GM04504 (cell line): ENCODE results near the gene MOCS2.
"Not testable (repeated sequence)": the region's sequence is repeated elsewhere in the genome, so short reads cannot be mapped to it uniquely, and the experiment has no call there.

Experiments used
- DNase-seq: peaks from one replicate; pipeline ENCODE4 v3.0.0-alpha.2; 2012; ENCODE audit warnings: low read depth

MOCS2 gene, protein sequence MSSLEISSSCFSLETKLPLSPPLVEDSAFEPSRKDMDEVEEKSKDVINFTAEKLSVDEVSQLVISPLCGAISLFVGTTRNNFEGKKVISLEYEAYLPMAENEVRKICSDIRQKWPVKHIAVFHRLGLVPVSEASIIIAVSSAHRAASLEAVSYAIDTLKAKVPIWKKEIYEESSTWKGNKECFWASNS

GRCh38 chr5:53109443-53110127 is at the start of gene MOCS2:
MOCS2 (minus strand) TSS chr5:53109757; CDS start chr5:53107174, 2,583 bp downstream.
- DNase-seq: peak; percentile 77

GRCh38 chr5:53151713-53152458 is 42.3 kb upstream of the MOCS2 start:
- DNase-seq: peak; percentile 69

DNA sequence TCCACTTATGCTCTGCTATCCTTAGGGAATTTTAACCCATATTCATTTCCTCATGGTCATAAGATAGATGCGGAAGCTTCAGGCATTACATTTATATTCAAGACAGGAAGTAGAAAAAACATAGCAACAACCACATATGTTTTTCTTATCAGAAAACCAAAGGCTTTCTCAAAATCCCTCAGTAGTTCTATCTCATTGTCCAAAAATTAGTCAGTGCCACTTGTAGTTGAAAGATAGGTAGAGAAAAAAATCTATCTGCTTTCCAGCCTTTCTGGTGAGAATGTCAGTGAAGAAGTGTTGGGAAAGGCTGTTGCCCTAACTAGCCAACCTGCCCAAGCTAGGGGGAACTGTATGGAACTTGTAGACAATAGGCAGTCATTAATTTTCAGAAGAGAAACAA is 23.5 kb upstream of the MOCS2 start:
- DNase-seq: no peak

DNA sequence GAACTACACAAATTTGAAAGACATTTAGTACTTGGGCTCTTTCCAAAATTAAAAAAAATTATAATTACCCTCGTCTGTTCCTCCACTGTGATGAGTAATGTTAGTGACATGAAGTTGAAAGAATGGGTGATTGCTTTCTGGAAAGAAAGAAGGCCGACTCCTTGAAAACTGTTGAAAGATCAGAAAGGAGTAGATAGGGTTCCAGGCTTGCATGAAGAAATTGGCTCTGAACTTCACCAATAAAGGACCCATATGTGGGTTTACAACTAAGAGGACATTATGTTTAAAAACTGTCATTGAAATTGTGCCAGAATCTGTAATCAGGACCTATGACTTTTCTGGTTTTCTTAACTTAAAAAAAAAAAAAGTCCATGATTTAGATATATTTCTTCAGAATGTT is 20.7 kb upstream of the MOCS2 start:
- DNase-seq: no peak

- no peak for DNase-seq
Measured at GRCh38 chr5:53128481-53128880, 18.9 kb upstream of the MOCS2 start.

DNA sequence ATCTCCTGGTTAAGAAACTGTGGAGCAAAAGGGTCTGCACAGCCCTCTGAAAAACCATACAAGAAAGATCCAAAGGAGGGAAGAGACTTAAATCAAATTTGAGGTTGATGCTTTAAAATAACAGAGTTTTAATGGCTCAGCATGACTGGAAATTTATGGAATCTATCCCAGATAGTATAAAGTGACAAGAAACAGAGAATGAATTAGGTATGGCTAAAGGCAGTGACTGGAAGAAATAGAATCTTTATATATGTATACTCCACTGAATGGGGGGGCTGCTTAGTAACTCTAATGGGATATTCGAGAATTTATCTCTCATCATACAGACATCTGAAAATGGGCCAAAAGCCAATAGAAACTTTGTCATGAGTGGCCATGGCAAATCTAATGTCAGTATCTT is 17.6 kb upstream of the MOCS2 start:
- no peak for DNase-seq

- no peak for DNase-seq
Measured at GRCh38 chr5:53126521-53126920, 17.0 kb upstream of the MOCS2 start.

DNA sequence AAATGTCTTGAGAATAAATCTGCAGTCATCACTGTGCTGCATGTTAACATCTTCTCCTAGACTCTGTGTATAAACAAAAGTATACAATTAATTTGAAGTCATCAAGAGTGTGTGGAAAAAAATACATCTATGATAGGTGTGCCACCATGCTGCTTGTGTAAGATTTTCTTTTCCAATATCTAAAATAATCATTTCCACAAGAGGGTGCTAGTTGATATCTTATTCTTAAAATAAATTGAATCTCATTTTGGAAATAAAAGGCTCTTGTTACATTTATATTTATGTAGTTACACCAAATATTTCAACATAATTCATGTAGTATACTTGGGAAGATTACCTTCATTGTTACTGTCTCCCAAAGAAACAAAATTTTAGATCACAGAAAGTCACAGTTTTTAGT is 14.1 kb upstream of the MOCS2 start:
- DNase-seq: no peak

GRCh38 chr5:53120165-53120564 is 10.6 kb upstream of the MOCS2 start:
- DNase-seq: no peak

- DNase-seq: no peak
Measured at GRCh38 chr5:53118879-53119278, 9.3 kb upstream of the MOCS2 start.

- DNase-seq: no peak
Measured at GRCh38 chr5:53116597-53116996, 7.0 kb upstream of the MOCS2 start.

DNA sequence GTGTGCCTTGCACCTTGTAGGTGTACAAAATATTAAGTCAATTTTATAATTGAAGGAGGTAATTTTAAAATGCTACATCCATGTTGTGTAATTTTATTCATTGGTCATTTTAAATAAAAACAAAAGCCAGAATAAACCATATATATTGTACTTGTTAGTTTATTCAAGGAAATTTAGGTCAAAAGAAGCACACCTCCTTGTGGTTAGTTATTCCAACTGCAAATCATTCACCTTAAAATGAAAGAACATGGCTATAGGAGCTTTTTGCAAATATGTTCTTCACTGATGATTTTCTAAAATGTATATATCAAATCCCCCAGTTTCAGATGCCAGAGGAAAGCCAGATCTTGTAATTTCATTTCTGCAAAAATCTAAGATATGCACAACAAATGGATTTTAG is 5.4 kb upstream of the MOCS2 start:
- no peak for DNase-seq

- DNase-seq: no peak
Measured at GRCh38 chr5:53113947-53114346, 4.4 kb upstream of the MOCS2 start.

DNA sequence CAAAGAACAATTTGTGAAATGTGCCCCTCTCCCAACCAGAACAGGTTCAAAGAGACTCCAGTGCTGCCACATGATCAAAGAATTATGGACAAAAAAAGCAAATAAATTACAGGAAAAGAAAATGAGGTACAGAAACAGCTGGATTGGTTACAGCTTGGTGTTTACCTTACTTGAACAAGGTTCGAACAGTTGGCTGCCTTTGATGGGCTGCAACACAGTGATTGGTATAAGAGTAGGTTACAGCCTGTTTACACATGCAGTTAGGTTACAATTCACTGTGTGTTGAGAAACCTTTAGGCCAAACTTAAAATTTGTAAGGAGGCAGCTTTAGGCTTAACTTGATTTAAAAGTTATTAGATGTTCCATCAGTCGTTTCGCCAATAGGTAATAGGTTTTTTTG is 3.4 kb upstream of the MOCS2 start:
- no peak for DNase-seq

GRCh38 chr5:53112307-53112706 is 2.8 kb upstream of the MOCS2 start:
- DNase-seq: not testable (repeated sequence)

DNA sequence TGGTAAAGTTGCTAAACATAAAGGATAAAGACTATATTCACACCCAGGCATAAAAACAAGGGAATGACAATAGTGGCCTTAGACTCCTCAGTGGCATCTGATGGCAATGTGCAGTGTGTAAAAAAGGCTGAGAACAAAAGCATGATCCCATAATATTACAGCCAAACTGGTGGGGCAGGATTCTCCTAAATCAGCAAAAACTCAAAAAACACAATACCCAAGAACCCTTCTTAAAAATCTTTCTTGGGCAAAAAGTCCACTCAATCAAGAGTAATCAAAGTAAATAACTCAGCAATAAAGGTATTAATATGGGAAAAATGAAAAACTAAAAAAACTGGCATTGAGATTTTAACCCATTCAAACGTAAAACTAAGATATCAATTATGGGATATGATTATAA is 1.6 kb upstream of the MOCS2 start:
- DNase-seq: no peak

- no peak for DNase-seq
Measured at GRCh38 chr5:53110156-53110555, 599 bp upstream of the MOCS2 start.

DNA sequence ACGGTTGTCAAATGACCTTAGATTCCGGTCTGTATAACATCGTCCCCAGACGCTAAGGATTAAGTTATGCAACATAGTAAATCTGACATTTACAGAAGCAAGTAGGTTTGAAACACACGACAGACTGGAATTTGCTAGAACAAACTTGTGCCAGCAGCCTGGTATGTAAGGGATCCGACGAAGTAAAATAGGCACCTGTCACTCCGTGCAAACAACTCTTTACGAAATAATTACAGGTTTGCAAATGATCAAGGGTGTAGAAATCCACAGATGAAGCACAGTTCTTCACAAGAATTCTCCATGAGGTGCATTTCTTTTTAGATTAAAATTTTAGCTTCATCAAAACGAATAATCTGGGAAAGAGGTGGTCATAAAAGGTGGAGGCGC is 508 bp downstream of the MOCS2 start:
- DNase-seq: no peak

GRCh38 chr5:53105611-53106300 is 3.8 kb downstream of the MOCS2 start:
- no peak for DNase-seq

DNA sequence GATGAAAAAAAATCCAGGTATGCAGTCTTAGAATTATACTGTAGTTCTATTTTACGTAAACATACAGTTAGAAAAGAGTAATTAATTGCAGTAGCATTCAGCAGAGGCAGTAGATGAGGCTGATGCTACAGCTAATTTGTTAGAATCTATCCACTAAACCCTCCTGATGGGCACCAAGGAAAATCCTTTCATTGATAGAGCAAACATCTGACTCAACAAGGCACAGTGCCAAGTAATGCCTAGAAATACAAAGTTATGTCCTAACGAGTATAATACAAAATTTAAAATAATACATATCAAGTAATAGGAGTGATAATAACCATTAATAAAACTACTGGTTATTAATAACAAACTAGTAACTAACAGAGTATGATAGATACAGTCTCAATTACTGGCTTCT is 9.0 kb downstream of the MOCS2 start:
- no peak for DNase-seq

DNA sequence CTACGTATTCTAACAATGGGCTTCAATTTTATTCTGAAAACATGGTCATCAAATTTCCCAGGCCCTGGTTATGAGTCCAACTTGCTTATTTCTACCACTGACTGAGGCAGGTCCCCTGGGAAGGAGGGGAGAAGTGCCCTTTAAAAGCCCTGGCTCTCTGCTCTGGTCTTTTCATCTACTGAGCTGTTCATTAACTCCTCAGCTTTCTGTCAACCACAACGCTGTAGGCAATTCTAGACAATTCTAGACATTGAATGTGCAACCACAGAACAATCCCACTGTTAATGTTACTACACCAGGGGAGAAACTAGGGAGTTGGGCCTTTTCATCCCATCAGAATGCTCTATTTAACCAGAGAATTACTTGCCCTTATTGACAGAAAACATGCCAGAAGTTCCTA is 10.0 kb downstream of the MOCS2 start:
- no peak for DNase-seq

DNA sequence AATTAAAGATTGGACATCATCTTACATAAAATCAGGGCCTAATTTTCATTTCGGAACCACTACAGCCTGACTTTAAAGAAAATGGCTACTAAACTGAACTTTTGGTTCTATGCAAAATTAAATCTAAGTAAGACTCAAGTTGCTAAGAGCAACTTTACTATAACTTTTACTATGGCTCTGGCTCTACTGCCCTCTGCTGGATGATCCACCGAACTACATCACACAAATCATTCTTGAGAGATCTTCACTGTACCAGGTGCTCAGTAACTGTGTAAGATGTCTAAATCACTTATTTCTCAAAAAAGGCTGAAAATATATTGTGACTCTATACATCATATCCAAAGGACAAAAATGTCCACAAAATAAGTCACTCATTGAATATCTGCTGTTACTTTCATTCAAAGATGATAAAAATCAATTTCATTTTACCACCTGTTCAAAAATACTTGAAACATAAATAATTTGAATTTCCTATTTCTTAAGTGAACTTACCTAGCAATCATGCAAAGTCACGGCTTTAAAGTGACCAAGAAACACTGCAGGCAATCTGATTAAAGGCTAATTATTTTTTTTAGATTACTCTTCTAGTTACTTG is 13.5 kb downstream of the MOCS2 start:
- DNase-seq: no peak
